ENCODE measurements around the gene CLASP2. TPM values are rescaled to one million over a fixed set of nuclear protein-coding genes. Genes with fewer than 3 reads are reported as not detected.

Gene CLASP2
- total and polyA plus RNA-seq, 2 of the 4 experiments (the other 2 are of a cell fraction) = 11.9 to 49.1 TPM

GRCh38 chr3:33658991-33659848 is 58.8 kb downstream of the CLASP2 start:
- POLR2A ChIA-PET (ENCODE audit: unreplicated experiment) = interaction anchor here (0.6 kb wide), 2 partner anchors 109 to 157 kb away, joined by 3 read pairs; no protein-coding TSS in a partner anchor

More at GRCh38 chr3:33658991-33659848, 58.8 kb downstream of the CLASP2 start:
- ATAC-seq (ENCODE audit: low read depth) (peak; percentile 94), DNase-seq (peak; percentile 88)
- H3K4me2 ChIP-seq (ENCODE audit: low read depth, low read length) = peak overlapping the region; percentile 81
- no peaks in the 10 kb centered on the region for H3K9me3 ChIP-seq (ENCODE audit: control insufficient read depth, insufficient read depth, low read length)
- H3K27ac ChIP-seq (ENCODE audit: insufficient read depth, low read length) = peak overlapping the region; percentile 45
- H3K4me3 ChIP-seq (ENCODE audit: insufficient read depth, low read depth, low read length) = peak overlapping the region; percentile 31
- peak overlapping the region; percentile 73 for H2AFZ ChIP-seq (replicated peaks; ENCODE audit: low read length, poor library complexity)
- 0% methylated on average over 8 of the region's 16 CpGs; no CpG with 5 or more reads in 1 of the 2 experiments for WGBS, 2 experiments (ENCODE audit: extremely low coverage in 2 of 2, insufficient read length in 1 of 2)
- no peak overlapping the region for H2BK15ac ChIP-seq (ENCODE audit: low read depth, low read length)
- no peak overlapping the region for H4K91ac ChIP-seq (ENCODE audit: insufficient read depth, low read depth, low read length)
- BruUV-seq (replicated peaks) = no TSS peak
- no peak overlapping the region for H2AK5ac ChIP-seq (ENCODE audit: low read depth, low read length)
- H3K14ac ChIP-seq (replicated peaks; ENCODE audit: low read depth, low read length) = peak overlapping the region; percentile 10; the same call in 1 of the 2 replicates
- no peak overlapping the region for H2BK20ac ChIP-seq (ENCODE audit: low read depth, low read length)
- peak overlapping the region; percentile 17; the same call in 1 of the 2 replicates for H3K56ac ChIP-seq (ENCODE audit: extremely low read depth, insufficient read depth, low read length)
- H4K20me1 ChIP-seq (ENCODE audit: insufficient read depth, low read length) = no peaks in the 10 kb centered on the region
- peak overlapping the region in 1 of 2 experiments; percentile 46; a peak in 2 of 4 replicates for H4K8ac ChIP-seq (ENCODE audit: low read depth in 2 of 2, low read length in 2 of 2)
- intact Hi-C loops (cut with micrococcal nuclease) (loop anchor here (5.0 kb wide), 1 partner anchor 58 kb away; the partner anchor contains the start of gene CLASP2), in situ Hi-C loops (cut with MboI; ENCODE audit: low sequenced_read_pairs) (no loop called here), dilution Hi-C loops (cut with HindIII; ENCODE audit: low sequenced_read_pairs, unreplicated experiment) (no loop called here)
- H3K23ac ChIP-seq (ENCODE audit: low read depth, low read length) = peak overlapping the region; percentile 14; the same call in 1 of the 2 replicates
- peak overlapping the region; percentile 38; the same call in 1 of the 2 replicates for H3K18ac ChIP-seq (ENCODE audit: low read depth, low read length)
- H3K9ac ChIP-seq (ENCODE audit: low read depth, low read length) = 0 out of 2 replicates have a peak overlapping the region, but pooled peaks have one; percentile 20
- H3K27me3 ChIP-seq (ENCODE audit: control insufficient read depth, insufficient read depth, low read length) = no peaks in the 10 kb centered on the region
- peaks cover 5 to 21% of the 10 kb centered on the region in 2 experiments; a peak in 3 of 4 replicates for H3K79me1 ChIP-seq (ENCODE audit: low read depth in 1 of 2, low read length in 2 of 2)
- no peaks in the 10 kb centered on the region for H3K36me3 ChIP-seq (ENCODE audit: control insufficient read depth, insufficient read depth, low read length)
- H2AK9ac ChIP-seq (replicated peaks; ENCODE audit: low read depth, low read length, poor library complexity) = no peak overlapping the region
- TF ChIP-seq RCOR1 (IDR thresholded peaks at IDR 0.05; ENCODE audit: insufficient replicate concordance, low read length) (no peak), NFE2L2 (IDR thresholded peaks at IDR 0.05; ENCODE audit: low read depth, low read length) (no peak), BHLHE40 (IDR thresholded peaks at IDR 0.05; ENCODE audit: low read depth, low read length) (no peak), FOS (IDR thresholded peaks at IDR 0.05; ENCODE audit: low read depth, low read length) (no peak), CHD1 (IDR thresholded peaks at IDR 0.05; ENCODE audit: low read depth, low read length) (no peak), MXI1 (IDR thresholded peaks at IDR 0.05; ENCODE audit: borderline replicate concordance, low read depth, low read length) (no peak), SMC3 (IDR thresholded peaks at IDR 0.05; ENCODE audit: low read depth, low read length) (no peak), RFX5 (IDR thresholded peaks at IDR 0.05; ENCODE audit: low read depth, low read length) (no peak), USF2 (IDR thresholded peaks at IDR 0.05; ENCODE audit: low read depth, low read length) (no peak), MAZ (IDR thresholded peaks at IDR 0.05; ENCODE audit: borderline replicate concordance, low read depth, low read length) (no peak), MAFK (IDR thresholded peaks at IDR 0.05; ENCODE audit: low read depth, low read length) (no peak), POLR2A (IDR thresholded peaks at IDR 0.05; ENCODE audit: low read depth, low read length) (no peak), CTCF (conservative IDR thresholded peaks at IDR 0.05; ENCODE audit: low read depth, low read length) (no peak)
- no peaks in the 10 kb centered on the region for H3K9me1 ChIP-seq (ENCODE audit: insufficient read depth, low read length)
- peaks cover 4% of the 10 kb centered on the region for H3K4me1 ChIP-seq (ENCODE audit: control insufficient read depth, insufficient read depth, low read length)
- H3K4ac ChIP-seq (ENCODE audit: low read depth, low read length) = peak overlapping the region; percentile 53
- H2BK5ac ChIP-seq (ENCODE audit: low read depth, low read length, poor library complexity, severe bottlenecking) = peak overlapping the region; percentile 89
- H2BK120ac ChIP-seq (ENCODE audit: low read depth, low read length) = peak overlapping the region; percentile 45
- H4K5ac ChIP-seq (ENCODE audit: low read depth, low read length) = no peak overlapping the region
- CTCF ChIA-PET = interaction anchor here (0.8 to 1.7 kb wide), 4 partner anchors 12 to 128 kb away, joined by 3 to 6 read pairs (median 4); no protein-coding TSS in a partner anchor

All from IMR-90 (cell line).